Measurements from ENCODE around the gene TAPT1.

The TAPT1 gene

DNA sequence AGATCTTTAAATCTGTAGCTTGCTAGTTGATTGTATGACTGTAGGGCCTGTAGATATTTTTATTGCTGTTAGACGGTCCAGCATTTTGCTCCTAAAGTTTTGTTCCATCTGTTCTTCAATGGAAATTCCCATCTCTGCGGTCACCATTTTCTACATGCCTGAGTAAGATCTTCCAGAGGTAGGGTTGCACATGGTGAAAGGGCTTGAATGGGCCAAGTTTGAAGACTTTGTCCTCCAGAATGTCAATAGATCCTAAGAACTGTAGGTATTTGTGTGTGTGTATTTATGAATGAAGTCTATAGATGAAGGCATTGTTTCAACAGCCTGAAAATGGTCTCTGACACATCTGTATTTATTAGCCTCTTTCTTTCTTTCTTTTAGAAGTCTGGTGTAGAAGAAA is 22.3 kb upstream of the TAPT1 start:
- no peak for DNase-seq

DNA sequence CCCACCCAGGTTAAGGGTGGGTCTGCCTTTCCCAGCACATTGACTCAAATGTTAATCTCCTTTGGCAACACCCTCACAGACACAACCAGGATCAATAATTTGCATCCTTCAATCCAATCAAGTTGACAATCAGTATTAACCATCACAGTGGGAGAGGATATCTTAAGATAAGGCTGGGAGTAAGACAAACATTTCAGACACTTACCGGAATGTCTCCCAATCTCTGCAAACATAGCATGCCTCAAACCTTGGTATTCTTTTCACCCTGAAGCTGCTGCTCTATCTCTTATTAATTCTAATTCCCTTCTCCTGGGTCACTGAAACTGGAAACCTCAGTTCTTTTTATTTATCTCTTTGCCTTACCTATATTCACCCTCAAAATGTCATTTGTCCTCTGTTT is 19.0 kb upstream of the TAPT1 start:
- DNase-seq, result no peak

- DNase-seq, result no peak
Observed at GRCh38 chr4:16243285-16243684, 17.0 kb upstream of the TAPT1 start.

DNA sequence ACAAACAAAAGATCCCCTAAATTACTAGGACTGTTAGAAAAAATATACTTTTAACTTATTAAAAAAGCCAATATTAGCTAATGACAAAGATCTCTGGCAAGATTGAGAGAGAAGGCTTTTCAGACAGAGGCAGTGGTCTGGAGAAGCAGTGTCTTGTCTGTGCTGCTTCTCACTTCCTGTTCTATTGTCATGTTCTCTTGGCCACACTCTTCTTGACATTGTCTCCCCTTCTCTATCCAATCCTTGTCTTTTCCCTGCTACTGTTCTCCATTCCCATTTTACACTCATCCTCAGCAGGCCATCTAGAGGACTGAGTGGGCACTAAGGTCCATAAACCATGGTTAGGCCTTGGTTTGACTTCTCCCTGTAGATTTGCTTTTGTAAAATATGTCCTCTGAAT is 14.0 kb upstream of the TAPT1 start:
- no peak for DNase-seq

DNA sequence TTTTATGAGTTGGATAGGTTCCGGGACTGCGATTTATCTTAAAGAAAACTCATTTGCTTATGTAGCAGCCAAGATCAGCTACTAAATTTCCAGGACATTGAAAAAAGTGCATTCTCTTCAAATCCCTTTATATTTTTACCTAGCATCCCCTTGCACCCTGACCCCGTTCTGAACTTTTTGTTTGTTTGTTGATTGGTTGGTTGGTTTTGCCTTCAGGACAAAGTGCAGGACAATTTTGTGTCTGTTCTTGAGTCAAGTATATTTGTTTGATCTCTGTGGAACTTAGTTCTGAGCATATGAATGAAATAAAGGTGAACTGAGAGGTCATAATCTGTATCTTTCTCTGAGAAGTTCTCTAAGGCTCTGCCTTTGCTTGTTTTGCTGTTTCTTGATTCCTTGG is 12.8 kb upstream of the TAPT1 start:
- no peak for DNase-seq

DNA sequence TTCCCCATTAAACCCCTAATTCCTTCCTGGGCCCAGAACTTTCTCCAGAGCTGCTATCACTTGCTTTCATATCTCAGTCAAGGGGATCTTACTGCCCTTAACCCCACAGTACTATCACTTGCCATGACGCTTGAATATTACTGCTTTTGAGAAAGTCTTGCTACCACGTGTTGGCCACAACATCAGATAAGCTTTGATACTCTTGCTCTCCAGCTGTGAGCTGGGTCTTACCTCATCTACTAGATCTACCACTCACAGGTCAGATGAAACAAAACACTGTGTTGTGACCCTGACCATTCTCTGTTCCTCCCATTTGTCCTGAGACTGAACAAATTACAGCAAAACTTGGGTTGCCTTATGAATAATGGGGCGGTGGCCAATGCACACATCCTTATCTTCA is 12.1 kb upstream of the TAPT1 start:
- DNase-seq, result no peak

- DNase-seq, result peak in 2 of 58 donors; percentile 3 to 5
Observed at GRCh38 chr4:16237715-16238114, 11.4 kb upstream of the TAPT1 start.

GRCh38 chr4:16236402-16237023 is 10.2 kb upstream of the TAPT1 start:
- DNase-seq, result no peak

GRCh38 chr4:16235209-16235608 is 8.9 kb upstream of the TAPT1 start:
- no peak for DNase-seq

- DNase-seq, result no peak
Observed at GRCh38 chr4:16233569-16234177, 7.4 kb upstream of the TAPT1 start.

- DNase-seq, result no peak
Observed at GRCh38 chr4:16231570-16232245, 5.4 kb upstream of the TAPT1 start.

DNA sequence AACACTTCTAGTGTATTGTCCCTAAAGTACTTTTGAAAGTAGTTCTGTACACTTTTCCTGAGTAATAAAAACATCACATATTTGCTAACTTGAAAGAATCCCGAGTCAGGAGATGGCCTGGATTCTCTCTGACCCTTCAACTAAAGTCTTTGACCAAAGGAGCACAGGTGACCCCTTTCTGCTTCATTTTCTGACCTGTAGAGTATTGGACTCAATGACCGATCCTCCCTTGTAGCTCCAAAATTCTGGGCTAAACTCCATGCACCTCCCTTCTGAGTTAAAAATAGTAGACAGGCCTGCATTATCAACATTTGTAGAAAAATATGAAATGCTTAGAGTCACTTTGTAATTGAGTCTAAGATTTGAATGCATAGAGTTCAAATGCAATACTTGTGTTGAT is 4.0 kb upstream of the TAPT1 start:
- no peak for DNase-seq

DNA sequence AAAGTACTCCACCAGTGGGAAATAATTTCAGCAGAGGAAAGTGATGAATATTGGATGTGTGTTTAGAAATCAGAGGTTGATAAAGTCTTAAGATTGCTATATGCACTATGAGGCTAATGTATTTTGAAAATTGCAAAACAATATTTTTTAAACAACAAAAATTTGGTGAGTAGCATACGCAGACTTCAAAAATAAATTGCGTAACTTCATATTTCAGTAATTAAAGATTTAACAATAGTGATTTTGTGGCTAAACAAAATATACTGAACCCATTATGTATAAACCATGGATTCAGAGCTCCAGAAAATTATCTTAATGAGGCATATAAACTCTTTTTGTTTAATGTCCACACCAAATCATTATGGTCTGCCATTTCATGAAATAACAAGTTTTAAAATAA is 3.3 kb upstream of the TAPT1 start:
- DNase-seq, result no peak

DNA sequence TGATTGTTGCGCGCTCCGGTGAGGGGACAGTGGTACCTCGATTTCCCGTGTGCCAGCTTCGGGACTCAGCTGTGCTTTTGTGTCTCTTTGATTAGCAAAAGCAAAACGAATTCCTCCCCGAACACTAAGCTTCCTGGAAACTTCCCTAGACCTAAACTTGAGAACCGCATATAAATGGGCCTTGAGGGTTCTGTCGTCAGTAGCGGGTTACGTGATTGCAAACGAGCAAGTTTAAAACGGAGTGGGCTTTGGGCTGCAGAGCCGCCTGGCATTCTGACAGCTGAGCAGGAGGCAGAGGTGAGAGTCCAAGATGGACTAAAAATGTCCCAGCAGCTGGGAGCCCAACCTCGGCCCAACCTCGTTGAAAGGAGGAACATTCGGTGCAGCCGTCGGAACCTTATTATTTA is 1.2 kb upstream of the TAPT1 start:
- peak in 39 of 58 donors; percentile 8 to 69 (median 35) for DNase-seq

GRCh38 chr4:16226816-16227461 is 668 bp upstream of the TAPT1 start:
- DNase-seq, result peak in 52 of 58 donors; percentile 4 to 75 (median 50)

DNA sequence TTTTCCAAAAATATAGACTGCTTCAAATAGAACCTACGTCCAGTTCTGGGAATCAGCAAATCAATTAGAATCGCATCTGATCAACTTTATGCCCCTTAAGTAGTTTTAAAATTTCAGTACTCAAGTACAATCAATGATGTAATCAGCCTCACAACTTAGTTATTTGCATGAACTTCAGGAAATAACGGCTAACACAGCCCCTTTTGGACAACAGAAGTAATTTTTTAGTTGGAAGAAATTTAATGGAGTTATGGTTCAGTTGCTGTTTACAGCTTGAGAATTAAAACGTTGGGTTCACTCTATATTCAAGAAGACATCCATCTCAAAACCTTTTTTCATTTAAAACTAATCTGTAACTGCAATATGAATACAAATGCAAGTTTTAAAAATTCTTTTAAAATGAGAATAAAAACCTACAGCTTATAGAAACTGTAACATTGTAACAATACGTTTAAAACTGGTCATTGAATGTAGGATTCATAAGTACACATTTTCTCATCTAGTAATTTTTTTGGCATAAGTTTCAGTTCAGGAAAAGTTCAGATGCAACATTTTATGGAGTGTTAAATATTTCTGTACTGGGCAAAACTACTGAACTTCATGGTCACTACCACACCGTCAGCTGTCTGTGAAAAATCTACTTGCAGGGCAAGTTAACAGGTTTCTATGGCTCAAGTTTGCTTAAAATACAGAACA is 956 bp downstream of the TAPT1 start:
- no peak for DNase-seq

DNA sequence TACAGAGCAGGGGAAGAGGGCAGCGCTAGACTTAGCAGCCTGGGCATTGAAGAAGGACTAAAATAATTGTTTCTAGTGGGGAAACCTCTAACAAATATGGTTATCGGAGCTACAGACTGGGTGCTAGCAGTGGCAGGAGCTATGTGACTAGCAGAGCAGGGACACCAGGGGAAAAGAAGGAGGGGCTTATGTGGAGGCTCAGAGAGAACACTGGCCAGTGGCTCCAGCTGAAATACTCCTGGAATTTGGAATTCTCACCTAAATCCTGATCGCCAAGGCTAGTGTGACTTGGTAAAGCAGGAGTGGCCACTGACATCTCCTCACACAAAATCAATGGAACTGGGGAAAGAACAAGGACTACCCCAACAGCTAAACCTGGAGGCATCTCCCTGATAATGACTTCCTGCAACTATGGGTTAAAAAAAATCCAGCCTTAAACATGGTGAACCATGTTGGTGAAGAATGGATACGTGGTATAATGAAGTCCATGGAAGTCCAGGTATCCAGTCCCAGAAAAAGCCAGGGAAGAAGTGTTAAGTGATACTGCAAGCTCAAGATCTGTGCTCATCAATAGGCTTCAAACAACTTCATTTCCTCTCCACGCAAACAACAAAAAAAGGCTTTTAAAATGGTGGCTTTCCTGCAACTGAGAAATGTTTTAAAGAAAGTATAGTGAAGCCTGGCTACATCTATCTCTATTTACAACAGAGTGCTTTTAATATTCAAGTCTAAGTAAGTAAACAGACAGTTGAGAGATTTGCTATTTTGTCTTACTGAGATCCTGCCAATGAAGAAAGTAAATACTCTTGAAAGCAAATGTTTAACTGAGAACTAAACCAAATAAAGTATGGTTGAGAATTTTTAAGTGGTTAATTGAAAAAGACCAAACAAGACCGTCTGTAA is 1.8 kb downstream of the TAPT1 start:
- no peak for DNase-seq

GRCh38 chr4:16222957-16223527 is 3.2 kb downstream of the TAPT1 start:
- no peak for DNase-seq

DNA sequence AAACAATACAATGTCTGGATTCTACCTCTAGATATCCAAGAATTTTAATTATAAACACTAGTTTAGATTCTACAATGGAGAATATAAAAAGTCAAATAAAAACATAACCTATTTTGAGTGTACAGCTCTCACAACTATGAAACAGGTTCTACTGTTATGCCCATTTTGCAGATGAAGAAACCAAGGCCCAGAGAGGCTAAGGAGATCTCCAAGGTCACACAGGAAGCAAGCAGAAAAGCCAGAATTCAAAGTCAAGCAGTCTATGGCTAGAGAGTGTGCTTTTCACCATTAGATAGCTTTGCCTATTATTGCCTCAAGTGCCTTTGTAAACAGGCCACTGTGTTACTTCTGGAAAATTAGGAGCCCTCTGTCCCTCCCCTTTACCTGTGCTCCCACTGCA is 7.3 kb downstream of the TAPT1 start:
- no peak for DNase-seq

GRCh38 chr4:16217300-16218051 is 8.8 kb downstream of the TAPT1 start:
- no peak for DNase-seq

All from anterior cingulate cortex (tissue), 58 donors.